Measurements from ENCODE around the gene GJD2. TPM values are rescaled to one million over a fixed set of nuclear protein-coding genes. Genes with fewer than 3 reads are reported as not detected.

Gene GJD2
- total RNA-seq, 1 experiment from 2014 or later = not detected

DNA sequence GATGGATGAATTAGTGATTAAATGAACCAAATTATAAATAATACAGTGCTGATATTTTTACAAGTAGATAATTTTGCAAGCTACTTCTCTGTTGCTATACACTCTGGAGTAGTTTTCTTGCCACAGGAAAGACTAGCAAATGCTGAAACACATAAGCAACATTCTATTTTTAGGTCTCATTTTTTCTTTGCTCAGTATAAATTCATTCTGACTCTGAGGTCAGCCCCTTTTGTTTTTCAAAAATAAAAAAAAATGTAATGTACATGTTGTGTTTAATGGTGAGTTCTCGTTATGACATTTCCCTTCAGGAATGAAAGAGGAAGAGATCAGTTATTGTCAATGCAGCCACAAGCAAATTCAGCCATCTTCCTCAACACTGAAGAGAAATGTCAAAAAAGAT, 24.9 kb downstream of the GJD2 start:
- Histone ChIP-seq H3K79me1 (ENCODE audit: insufficient read depth, low read depth, low read length, poor library complexity, severe bottlenecking) (no peaks in the 10 kb centered on the region), H2BK5ac (ENCODE audit: insufficient read length, low read length) (no peak overlapping the region), H3K27me3 (ENCODE audit: insufficient read depth, low read length) (no peaks in the 10 kb centered on the region), H2AK5ac (ENCODE audit: insufficient read length, low read length) (no peak overlapping the region), H3K9me3 (ENCODE audit: control insufficient read depth, low read depth, low read length) (no peaks in the 10 kb centered on the region), H3K23me2 (ENCODE audit: insufficient read length, low read depth, low read length, poor library complexity, severe bottlenecking) (no peaks in the 10 kb centered on the region), H3K4me2 (ENCODE audit: insufficient read depth, insufficient read length, low read length) (no peak overlapping the region), H2BK12ac (ENCODE audit: insufficient read length, low read depth, low read length) (no peak overlapping the region), H2BK120ac (ENCODE audit: low read depth, low read length, poor library complexity, severe bottlenecking) (no peak overlapping the region), H3K27ac (ENCODE audit: insufficient read length, low read depth, low read length) (no peak overlapping the region), H3K14ac (ENCODE audit: insufficient read depth, low read length) (no peak overlapping the region), H3K4ac (ENCODE audit: low read depth, low read length) (no peak overlapping the region), H4K5ac (ENCODE audit: insufficient read length, low read depth, low read length) (no peak overlapping the region), H3K9ac (ENCODE audit: extremely low read depth, insufficient read length, low read length) (no peak overlapping the region), H2BK15ac (ENCODE audit: low read depth, low read length) (no peak overlapping the region), H3K56ac (ENCODE audit: insufficient read length, low read depth, low read length) (no peak overlapping the region), H3K79me2 (ENCODE audit: insufficient read depth, low read length) (no peaks in the 10 kb centered on the region), H3K23ac (ENCODE audit: insufficient read length, low read depth, low read length) (no peak overlapping the region), H4K91ac (ENCODE audit: insufficient read length, low read depth, low read length) (no peak overlapping the region), H2AFZ (ENCODE audit: low read length) (no peak overlapping the region), H3T11ph (ENCODE audit: low read length) (no peak overlapping the region), H4K8ac (replicated peaks; ENCODE audit: insufficient read length, low read depth, low read length) (no peak overlapping the region), H3K4me1 (ENCODE audit: insufficient read depth, low read length) (peaks cover 11% of the 10 kb centered on the region; the same call in 1 of the 2 replicates), H3K18ac (ENCODE audit: insufficient read length, low read depth, low read length) (no peak overlapping the region), H4K20me1 (ENCODE audit: control insufficient read depth, insufficient read depth, insufficient read length) (no peaks in the 10 kb centered on the region), H2BK20ac (ENCODE audit: low read depth, low read length, poor library complexity, severe bottlenecking) (no peak overlapping the region)
- H3K4me1 Mint-ChIP-seq = peaks cover 41 to 45% of the 10 kb centered on the region in 2 experiments
- no peak overlapping the region for H3K27ac Mint-ChIP-seq
- H3K27me3 Mint-ChIP-seq (ENCODE audit: low read depth) = peaks cover 3% of the 10 kb centered on the region; the same call in 1 of the 2 replicates
- no peak for DNase-seq
- no peak overlapping the region for H3K4me3 Mint-ChIP-seq
- TF ChIP-seq, protein P1, sequence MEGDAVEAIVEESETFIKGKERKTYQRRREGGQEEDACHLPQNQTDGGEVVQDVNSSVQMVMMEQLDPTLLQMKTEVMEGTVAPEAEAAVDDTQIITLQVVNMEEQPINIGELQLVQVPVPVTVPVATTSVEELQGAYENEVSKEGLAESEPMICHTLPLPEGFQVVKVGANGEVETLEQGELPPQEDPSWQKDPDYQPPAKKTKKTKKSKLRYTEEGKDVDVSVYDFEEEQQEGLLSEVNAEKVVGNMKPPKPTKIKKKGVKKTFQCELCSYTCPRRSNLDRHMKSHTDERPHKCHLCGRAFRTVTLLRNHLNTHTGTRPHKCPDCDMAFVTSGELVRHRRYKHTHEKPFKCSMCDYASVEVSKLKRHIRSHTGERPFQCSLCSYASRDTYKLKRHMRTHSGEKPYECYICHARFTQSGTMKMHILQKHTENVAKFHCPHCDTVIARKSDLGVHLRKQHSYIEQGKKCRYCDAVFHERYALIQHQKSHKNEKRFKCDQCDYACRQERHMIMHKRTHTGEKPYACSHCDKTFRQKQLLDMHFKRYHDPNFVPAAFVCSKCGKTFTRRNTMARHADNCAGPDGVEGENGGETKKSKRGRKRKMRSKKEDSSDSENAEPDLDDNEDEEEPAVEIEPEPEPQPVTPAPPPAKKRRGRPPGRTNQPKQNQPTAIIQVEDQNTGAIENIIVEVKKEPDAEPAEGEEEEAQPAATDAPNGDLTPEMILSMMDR (conservative IDR thresholded peaks at IDR 0.05) = no peak
- no CpG with 5 or more reads among the region's 1 CpG for WGBS (ENCODE audit: extremely low coverage, insufficient read length, low lambda C conversion rate)
- H3K36me3 Mint-ChIP-seq (ENCODE audit: insufficient read depth in 1 of 3, low read depth in 3 of 3) = peaks cover 0 to 13% (median 0%) of the 10 kb centered on the region in 3 experiments; a peak in 3 of 7 replicates
- peaks cover 0 to 12% of the 10 kb centered on the region in 2 experiments; a peak in 4 of 5 replicates for H3K9me3 Mint-ChIP-seq
